ENCODE data around the gene SMIM26. TPM values are rescaled to one million over a fixed set of nuclear protein-coding genes. Genes with fewer than 3 reads are reported as not detected.
"Not testable (repeated sequence)": the region's sequence is repeated elsewhere in the genome, so short reads cannot be mapped to it uniquely, and the experiment has no call there.

SMIM26 gene
- total and polyA plus RNA-seq, 2 of the 13 experiments (the other 11 are each of a cell fraction or from before 2014, with no cell fraction given) = 214 to 249 TPM

- peak; percentile 84; the same call in 1 of the 2 replicates for TF ChIP-seq IRF1 (CRISPR knock-in tag; IDR thresholded peaks at IDR 0.05; ENCODE audit: low read depth)
- TF ChIP-seq POGK (CRISPR knock-in tag; conservative IDR thresholded peaks at IDR 0.05) = peak; percentile 91
- peak; percentile 80; the same call in 1 of the 2 replicates for TF ChIP-seq CREB3 (CRISPR knock-in tag; IDR thresholded peaks at IDR 0.05)
- TF ChIP-seq ZBTB43 (CRISPR knock-in tag; conservative IDR thresholded peaks at IDR 0.05) = peak; percentile 91
- TF ChIP-seq ZNF552 (CRISPR knock-in tag; IDR thresholded peaks at IDR 0.05; ENCODE audit: borderline replicate concordance) = peak; percentile 60; the same call in 1 of the 2 replicates
- TF ChIP-seq CAMTA2 (CRISPR knock-in tag; IDR thresholded peaks at IDR 0.05; ENCODE audit: borderline replicate concordance) = peak; percentile 66
- peak; percentile 70; the same call in 1 of the 2 replicates for TF ChIP-seq ZNF276 (CRISPR knock-in tag; IDR thresholded peaks at IDR 0.05; ENCODE audit: low read depth)
- TF ChIP-seq ATF6 (CRISPR knock-in tag; conservative IDR thresholded peaks at IDR 0.05) = no peak
Observed at GRCh38 chr20:18566892-18567738, at the start of gene SMIM26 (continued).

- H3K9ac ChIP-seq (ENCODE audit: insufficient read depth, low read depth, low read length); H3K27ac ChIP-seq (ENCODE audit: extremely low read length, insufficient read depth, low read length); in situ Hi-C loops (cut with HindIII; ENCODE audit: extremely low pct_ligation_motif_present, low pct_unique_long_range_greater_than_20kb); H3K4me1 ChIP-seq (ENCODE audit: insufficient read depth, low read length); H2AFZ ChIP-seq (ENCODE audit: low read length); H3K9me3 ChIP-seq (ENCODE audit: low read length); intact Hi-C loops (cut with micrococcal nuclease; ENCODE audit: unreplicated experiment); ATAC-seq; CTCF ChIA-PET (ENCODE audit: low intra/inter-chr PET ratio, low total read pairs); H4K20me1 ChIP-seq (ENCODE audit: insufficient read depth, low read length); POLR2A ChIA-PET; H3K4me3 ChIP-seq (replicated peaks in 1 of 3; ENCODE audit: insufficient read depth in 1 of 3, low read depth in 2 of 3, low read length in 3 of 3); H3K79me2 ChIP-seq (ENCODE audit: insufficient read depth, low read length); FAIRE-seq; H3K4me2 ChIP-seq (ENCODE audit: low read depth, low read length); BruUV-seq (replicated peaks); H3K27me3 ChIP-seq (ENCODE audit: control insufficient read depth in 1 of 2, insufficient read depth in 2 of 2, low read length in 2 of 2); DNase-seq (ENCODE audit: low spot score): not testable (repeated sequence)
- 98% methylated on average over 9 of the region's 9 CpGs for WGBS (ENCODE audit: low lambda C conversion rate)
- peaks cover 17 to 57% of the 10 kb centered on the region in 2 experiments for H3K36me3 ChIP-seq (replicated peaks in 1 of 2; ENCODE audit: control insufficient read depth in 1 of 2, insufficient read depth in 2 of 2, low read length in 2 of 2)
Observed at GRCh38 chr20:18522066-18522465, 45.2 kb upstream of the SMIM26 start.

Data from HepG2 (cell line).